GOT3 (cell line): ENCODE measurements around the gene PSMB1.
A peak's percentile ranks its signal among the peaks of the same experiment; 100 is the strongest.
"Not testable (repeated sequence)": the region's sequence is repeated elsewhere in the genome, so short reads cannot be mapped to it uniquely, and the experiment has no call there.

Source experiments
- DNase-seq: peaks from one replicate; lab custom pipeline; 2025; ENCODE audit warnings: mixed read lengths; lab: John Stamatoyannopoulos, UW

Gene PSMB1

DNA sequence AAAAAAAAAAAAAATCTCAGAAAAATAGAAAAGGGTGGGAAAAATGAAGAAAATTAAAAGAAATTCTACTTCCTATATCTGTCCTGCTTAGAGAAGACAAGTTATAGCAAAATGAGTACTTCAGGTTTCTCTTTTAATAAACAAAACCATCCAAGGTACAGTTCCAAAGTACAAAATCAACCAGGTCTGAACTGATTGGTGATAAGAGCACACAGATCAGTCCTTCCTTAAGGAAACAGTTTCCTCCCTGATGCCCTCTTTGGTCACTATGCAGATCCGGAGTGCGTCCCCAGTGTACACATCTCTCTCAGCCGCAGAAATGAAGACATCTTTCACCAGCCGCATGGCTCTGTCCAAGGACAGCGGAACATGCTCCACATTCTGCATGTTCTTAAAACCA, 18.1 kb downstream of the PSMB1 start:
- DNase-seq, result no peak

- DNase-seq, result no peak
These were observed 19.3 kb downstream of the PSMB1 start for GRCh38 chr6:170533792-170534191.

GRCh38 chr6:170532867-170533488, 20.1 kb downstream of the PSMB1 start:
- no peak for DNase-seq

DNA sequence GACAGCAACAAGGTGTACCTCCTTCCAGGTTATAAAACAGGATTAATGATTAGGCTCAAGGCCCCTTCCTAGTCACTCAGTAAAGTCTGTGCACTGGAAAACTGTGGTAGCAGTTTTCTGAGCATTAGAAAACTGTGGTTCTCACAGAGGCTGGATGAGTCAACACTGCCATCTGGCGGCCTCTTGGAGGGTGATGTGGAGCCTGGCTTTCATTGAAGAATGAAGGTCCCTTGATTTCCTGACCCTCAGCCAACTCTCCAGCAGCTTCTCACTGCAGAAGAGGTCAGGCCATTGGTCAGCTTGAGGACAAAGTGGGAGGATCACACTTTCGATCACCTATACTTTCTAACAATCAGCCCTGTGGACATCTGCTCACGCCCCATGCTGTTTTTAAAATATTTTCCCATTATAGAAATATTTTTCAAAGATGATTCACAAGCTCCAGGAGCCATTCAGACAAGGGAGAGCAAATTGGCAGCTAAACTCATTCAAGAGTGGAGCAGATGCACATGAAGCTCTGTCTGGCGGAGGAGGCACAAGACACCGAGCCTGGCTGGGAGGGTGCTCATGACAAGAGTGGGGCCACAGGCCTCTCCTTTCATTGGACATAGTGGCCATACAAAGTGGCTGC, 23.2 kb downstream of the PSMB1 start:
- DNase-seq, result no peak

DNA sequence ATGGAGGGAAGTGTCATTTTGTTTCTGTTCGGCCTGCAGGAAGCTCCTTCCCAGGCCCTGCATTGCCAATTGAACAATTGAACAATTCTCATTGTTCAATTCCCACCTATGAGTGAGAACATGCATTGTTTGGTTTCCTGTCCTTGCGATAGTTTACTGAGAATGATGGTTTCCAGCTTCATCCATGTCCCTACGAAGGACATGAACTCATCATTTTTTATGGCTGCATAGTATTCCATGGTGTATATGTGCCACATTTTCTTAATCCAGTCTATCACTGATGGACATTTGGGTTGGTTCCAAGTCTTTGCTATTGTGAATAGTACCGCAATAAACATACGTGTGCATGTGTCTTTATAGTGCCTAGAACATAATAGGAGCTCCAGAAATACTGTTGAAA, 25.1 kb downstream of the PSMB1 start:
- not testable (repeated sequence) for DNase-seq

DNA sequence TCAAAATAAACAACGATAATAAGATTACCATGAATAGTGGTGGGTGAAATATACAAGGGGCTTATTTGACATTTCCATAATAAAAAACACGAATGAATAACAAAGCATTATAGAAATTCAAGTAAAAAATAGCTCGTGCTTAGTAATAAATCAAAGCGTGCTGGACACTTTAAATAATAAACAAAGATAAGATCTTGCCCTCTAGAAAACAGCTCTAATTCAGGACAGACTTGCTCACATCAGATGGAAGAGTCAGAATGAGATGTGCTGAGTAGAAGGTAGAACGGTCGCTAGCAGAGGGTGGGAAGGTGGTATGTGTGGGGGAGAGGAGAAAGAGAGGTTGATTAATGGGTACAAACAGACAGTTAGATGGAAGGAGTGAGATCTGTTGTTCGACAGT, 27.3 kb downstream of the PSMB1 start:
- DNase-seq, result no peak

- no peak for DNase-seq
These were observed 29.0 kb downstream of the PSMB1 start for GRCh38 chr6:170524172-170524502.

DNA sequence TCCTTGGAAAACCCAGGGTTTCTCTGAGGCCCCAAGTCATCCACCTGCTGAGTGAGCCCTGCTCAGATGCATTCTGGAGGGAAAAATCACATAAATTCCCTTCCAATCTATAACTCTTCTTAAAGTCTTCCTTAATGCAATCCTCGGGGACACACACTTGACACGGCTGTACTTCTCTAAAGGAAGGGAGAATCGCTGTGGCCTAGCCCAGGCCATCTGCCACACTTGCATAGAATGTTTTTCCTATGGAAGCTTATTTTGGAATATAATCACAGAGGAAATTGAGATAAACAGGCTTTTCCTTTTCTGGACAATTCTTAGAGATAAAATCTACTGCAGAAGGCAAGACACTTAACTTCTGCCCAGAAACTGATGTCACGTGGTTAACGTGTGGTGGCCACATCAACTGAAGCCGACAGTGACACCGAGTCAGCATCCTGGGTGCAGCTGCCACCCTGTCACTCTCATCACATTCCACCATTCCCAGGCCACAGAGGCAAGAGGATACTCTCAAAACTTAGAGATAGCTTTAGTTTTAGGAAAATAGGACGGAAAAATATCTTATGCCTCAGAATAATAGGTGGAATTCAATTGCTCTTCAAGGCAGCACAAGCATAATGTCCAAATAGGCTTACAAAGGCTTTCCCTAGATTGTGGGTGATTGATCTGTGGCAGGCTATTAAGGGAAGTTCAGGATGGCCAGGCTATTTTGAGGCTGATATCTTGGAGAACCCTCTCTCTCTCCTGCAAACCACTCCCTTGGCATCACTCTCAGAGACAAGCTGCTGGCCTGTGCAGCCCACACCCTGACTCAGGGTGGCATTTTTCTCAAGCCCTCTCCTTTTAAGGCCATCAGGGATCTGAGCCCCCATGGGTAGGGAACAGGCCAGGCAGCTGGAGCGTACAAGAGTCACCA, 29.6 kb downstream of the PSMB1 start:
- no peak for DNase-seq

- DNase-seq, result no peak
These were observed 30.4 kb downstream of the PSMB1 start for GRCh38 chr6:170522565-170523183.

DNA sequence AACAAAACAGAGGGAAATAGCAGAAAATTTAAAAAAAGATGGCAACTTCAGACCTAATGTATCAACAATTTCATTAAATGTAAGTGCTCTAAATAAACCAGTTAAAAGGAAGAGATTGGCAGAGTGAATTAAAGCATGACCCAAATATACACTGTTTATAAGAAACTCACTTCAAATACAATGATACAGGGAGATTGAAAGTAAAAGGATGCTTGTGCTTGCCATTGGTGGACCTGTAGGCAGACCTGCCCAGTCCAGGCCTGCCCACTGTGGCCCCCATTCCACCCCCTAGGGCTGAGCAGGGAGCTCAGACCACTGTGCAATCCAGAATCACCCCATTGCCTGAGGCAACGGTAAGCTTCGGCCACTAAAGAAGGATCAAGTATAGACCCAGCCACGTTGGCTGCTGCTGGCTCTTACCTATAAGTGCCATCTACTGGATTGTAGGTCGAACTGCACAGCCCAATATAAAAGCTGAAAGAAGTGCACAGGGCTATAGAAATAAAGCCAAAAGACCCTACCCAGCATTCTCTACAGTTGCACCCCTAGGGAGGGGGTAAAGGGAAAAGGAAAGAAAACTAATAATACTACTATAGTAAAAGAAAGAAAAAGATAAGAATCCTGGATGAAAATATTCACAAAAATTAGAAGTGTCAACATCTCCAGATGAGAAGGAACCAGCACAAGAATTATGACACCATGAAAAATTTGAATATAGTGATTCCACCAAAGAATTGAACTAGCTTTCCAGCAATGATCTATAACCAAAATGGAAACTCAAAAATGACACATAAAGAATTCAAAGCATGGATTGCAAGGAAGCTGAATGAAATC, 36.1 kb downstream of the PSMB1 start:
- DNase-seq, result peak; percentile 15

- DNase-seq, result no peak
These were observed 38.2 kb downstream of the PSMB1 start for GRCh38 chr6:170514908-170515307.

DNA sequence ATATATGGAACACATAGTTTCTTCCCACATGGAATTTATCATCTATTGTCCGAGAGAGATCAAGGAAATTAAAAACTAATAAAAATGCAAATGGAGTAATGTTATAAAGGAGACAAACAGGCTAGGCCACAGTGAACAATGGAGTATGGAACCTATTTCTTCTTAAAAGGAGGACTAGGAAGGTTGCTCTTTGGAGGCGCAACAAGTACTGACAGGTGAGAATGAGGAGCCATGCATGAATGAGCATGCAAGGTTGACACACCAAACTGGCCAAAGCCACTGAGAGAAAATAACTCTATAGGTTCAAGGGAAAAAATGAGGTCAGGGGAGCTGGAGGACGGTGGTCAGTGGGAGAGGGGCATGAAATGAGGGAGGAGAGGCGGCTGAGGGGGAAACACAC, 40.9 kb downstream of the PSMB1 start:
- no peak for DNase-seq

- DNase-seq, result no peak
These were observed 42.5 kb downstream of the PSMB1 start for GRCh38 chr6:170510631-170511030.

- no peak for DNase-seq
These were observed 43.4 kb downstream of the PSMB1 start for GRCh38 chr6:170509723-170510018.

DNA sequence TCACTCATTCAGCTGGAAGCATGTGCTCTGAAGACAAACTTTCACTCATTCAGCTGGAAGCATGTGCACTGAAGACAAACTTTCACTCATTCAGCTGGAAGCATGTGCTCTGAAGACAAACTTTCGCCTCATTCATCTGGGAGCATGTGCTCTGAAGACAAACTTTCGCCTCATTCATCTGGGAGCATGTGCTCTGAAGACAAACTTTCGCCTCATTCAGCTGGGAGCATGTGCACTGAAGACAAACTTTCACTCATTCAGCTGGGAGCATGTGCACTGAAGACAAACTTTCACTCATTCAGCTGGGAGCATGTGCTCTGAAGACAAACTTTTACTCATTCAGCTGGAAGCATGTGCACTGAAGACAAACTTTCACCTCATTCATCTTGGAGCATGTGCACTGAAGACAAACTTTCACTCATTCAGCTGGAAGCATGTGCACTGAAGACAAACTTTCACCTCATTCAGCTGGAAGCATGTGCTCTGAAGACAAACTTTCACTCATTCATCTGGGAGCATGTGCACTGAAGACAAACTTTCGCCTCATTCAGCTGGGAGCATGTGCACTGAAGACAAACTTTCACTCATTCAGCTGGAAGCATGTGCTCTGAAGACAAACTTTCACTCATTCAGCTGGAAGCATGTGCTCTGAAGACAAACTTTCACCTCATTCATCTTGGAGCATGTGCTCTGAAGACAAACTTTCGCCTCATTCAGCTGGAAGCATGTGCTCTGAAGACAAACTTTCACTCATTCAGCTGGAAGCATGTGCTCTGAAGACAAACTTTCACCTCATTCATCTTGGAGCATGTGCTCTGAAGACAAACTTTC, 44.0 kb downstream of the PSMB1 start:
- not testable (repeated sequence) for DNase-seq

DNA sequence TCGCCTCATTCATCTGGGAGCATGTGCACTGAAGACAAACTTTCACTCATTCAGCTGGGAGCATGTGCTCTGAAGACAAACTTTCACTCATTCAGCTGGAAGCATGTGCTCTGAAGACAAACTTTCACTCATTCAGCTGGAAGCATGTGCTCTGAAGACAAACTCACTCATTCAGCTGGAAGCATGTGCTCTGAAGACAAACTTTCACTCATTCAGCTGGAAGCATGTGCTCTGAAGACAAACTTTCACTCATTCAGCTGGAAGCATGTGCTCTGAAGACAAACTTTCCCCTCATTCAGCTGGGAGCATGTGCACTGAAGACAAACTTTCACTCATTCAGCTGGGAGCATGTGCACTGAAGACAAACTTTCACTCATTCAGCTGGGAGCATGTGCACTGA, 44.8 kb downstream of the PSMB1 start:
- DNase-seq, result not testable (repeated sequence)

- DNase-seq, result not testable (repeated sequence)
These were observed 45.4 kb downstream of the PSMB1 start for GRCh38 chr6:170507728-170508127.

- DNase-seq, result no peak
These were observed 46.7 kb downstream of the PSMB1 start for GRCh38 chr6:170506446-170506845.

- no peak for DNase-seq
These were observed 47.8 kb downstream of the PSMB1 start for GRCh38 chr6:170505306-170505705.

DNA sequence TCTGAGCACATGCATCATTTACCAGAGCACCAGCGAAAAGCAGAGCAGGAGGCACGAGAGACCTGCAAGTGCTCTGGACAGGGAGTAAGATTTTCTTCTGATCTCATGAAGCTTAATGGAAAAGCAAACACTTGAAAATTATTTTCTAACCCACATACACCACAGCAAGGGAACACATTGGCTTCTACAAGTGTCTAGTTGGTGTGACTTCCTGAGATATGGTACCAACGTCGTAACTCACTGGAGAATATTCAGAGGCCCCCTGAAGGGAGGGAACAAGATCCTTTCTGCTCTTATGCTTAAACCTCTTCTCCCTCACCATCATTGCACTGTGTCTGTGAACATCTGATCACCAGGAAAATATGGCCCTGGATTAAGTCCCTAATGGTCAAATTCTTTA, 48.6 kb downstream of the PSMB1 start:
- no peak for DNase-seq

GRCh38 chr6:170503414-170503761, 49.7 kb downstream of the PSMB1 start:
- no peak for DNase-seq
